K562 (cell line): ENCODE data around the gene TBC1D1. TPM values are rescaled to one million over a fixed set of nuclear protein-coding genes. Genes with fewer than 3 reads are reported as not detected.

Experiments
- ATAC-seq: fragments of 200-7000 bp; cut with Tn5 transposase; 3 replicates; pipeline ENCODE4 v1.9.1; 2020; ENCODE audit warnings: moderate library complexity
- BruUV-seq: library from RNA; stranded (reverse); fragments of 400-500 nt; replicated peaks from 2 replicates; lab custom pipeline; 2021; lab: Mats Ljungman, UMichigan
- CTCF ChIA-PET: fragments of 300-600 bp; formaldehyde crosslinking; extraction: SDS; loops from one replicate; lab custom pipeline; 2021; ENCODE audit warnings: low intra/inter-chr PET ratio; lab: Yijun Ruan, JAX
- POLR2A ChIA-PET: fragments of 300-600, 350-650 bp; sonication (Branson Sonifier 250); formaldehyde crosslinking; extraction: SDS; loops from one replicate; lab custom pipeline; 2021; ENCODE audit warnings: antibody characterized with exemption, inconsistent platforms; lab: Yijun Ruan, JAX
- DNase-seq, 4 experiments: peaks; one replicate each; pipeline versions ENCODE4 v3.0.0 to v3.0.0-alpha.2; 2011 to 2018; ENCODE audit warnings: low spot score in 3 of 4, mixed read lengths in 3 of 4; ENCODE audit errors: extremely low read depth in 1 of 4
- FAIRE-seq: peaks from 2 replicates; lab custom pipeline; 2011; peaks lifted over from hg19 to GRCh38; lab: Jason Lieb, UNC
- H2AFZ ChIP-seq: 2 replicates; pipeline ENCODE4 v1.6.0; 2011; ENCODE audit warnings: low read depth, low read length, control low read depth, inconsistent platforms
- H3K27ac ChIP-seq: fragments of 200-600 bp; 3 replicates; pipeline ENCODE4 v1.8.0; 2011; ENCODE audit warnings: low read depth, mild to moderate bottlenecking, control low read depth, inconsistent platforms, low read length, moderate library complexity, mixed read lengths; ENCODE audit errors: extremely low read depth
- H3K27me3 ChIP-seq, 2 experiments: fragments of 300-600 bp in 1 of 2; 2 replicates in 1 of 2; 3 replicates in 1 of 2; pipeline versions ENCODE4 v1.6.0 to v1.8.0; 2011; ENCODE audit warnings: inconsistent platforms in 2 of 2, low read length in 2 of 2, mild to moderate bottlenecking in 1 of 2, mixed read lengths in 1 of 2, moderate library complexity in 1 of 2; ENCODE audit not compliant: control insufficient read depth in 2 of 2, insufficient read depth in 2 of 2
- H3K36me3 ChIP-seq: fragments of 300-600 bp; 3 replicates; pipeline ENCODE4 v1.8.0; 2011; ENCODE audit warnings: mild to moderate bottlenecking, low read length, inconsistent platforms; ENCODE audit not compliant: control insufficient read depth, insufficient read depth
- H3K4me1 ChIP-seq, 2 experiments: fragments of 200-600 bp in 1 of 2; replicated peaks in 1 of 2; 2 replicates in 1 of 2; 3 replicates in 1 of 2; pipeline versions ENCODE4 v1.5.1 to v1.8.0; 2011; ENCODE audit warnings: inconsistent platforms in 2 of 2, low read length in 2 of 2, mild to moderate bottlenecking in 1 of 2, mixed read lengths in 1 of 2, moderate library complexity in 1 of 2; ENCODE audit not compliant: control insufficient read depth in 2 of 2, insufficient read depth in 2 of 2
- H3K4me2 ChIP-seq: 2 replicates; pipeline ENCODE4 v1.6.1; 2011; ENCODE audit warnings: low read length, control low read depth, inconsistent platforms, mixed read lengths; ENCODE audit not compliant: insufficient read depth
- H3K4me3 ChIP-seq: fragments of 200-600 bp; sonication (generic), shearing (Covaris generic); 2 replicates; pipeline ENCODE4 v1.5.1; 2016; ENCODE audit warnings: control low read depth, inconsistent platforms
- H3K79me2 ChIP-seq: fragments of 200-600 bp; 3 replicates; pipeline ENCODE4 v1.8.0; 2011; ENCODE audit warnings: low read length, inconsistent platforms; ENCODE audit not compliant: control insufficient read depth, insufficient read depth
- H3K9ac ChIP-seq, 2 experiments: 2 replicates each; pipeline versions ENCODE4 v1.6.0 to v1.6.1; 2011; ENCODE audit warnings: low read depth in 2 of 2, low read length in 2 of 2, control low read depth in 1 of 2, inconsistent platforms in 1 of 2, mild to moderate bottlenecking in 1 of 2, mixed read lengths in 1 of 2; ENCODE audit not compliant: insufficient read depth in 1 of 2
- H3K9me1 ChIP-seq: one replicate; pipeline ENCODE4 v1.6.0; 2011; ENCODE audit warnings: inconsistent platforms, mild to moderate bottlenecking, low read length, moderate library complexity; ENCODE audit not compliant: control insufficient read depth, insufficient read depth
- H3K9me3 ChIP-seq: replicated peaks from 2 replicates; pipeline ENCODE4 v1.5.1; 2011; ENCODE audit warnings: low read depth, low read length, inconsistent platforms; ENCODE audit not compliant: control insufficient read depth, insufficient read depth
- H4K20me1 ChIP-seq: replicated peaks from 2 replicates; pipeline ENCODE4 v1.6.1; 2011; ENCODE audit warnings: low read length, inconsistent platforms, mixed read lengths; ENCODE audit not compliant: control insufficient read depth, insufficient read depth
- EHMT2 ChIP-seq: fragments of 450-650 bp; IDR thresholded peaks from 2 replicates; pipeline ENCODE4 v1.6.1; 2018; ENCODE audit warnings: antibody characterized with exemption
- FOXK2 ChIP-seq, 2 experiments: fragments of 450-650 bp; IDR thresholded peaks in 1 of 2; conservative IDR thresholded peaks in 1 of 2; 2 replicates each; pipeline ENCODE4 v1.6.1; 2016; ENCODE audit warnings: low read depth in 2 of 2, mild to moderate bottlenecking in 1 of 2
- HNRNPK ChIP-seq: fragments of 200-400 bp; formaldehyde crosslinking; IDR thresholded peaks from one replicate; pipeline ENCODE4 v1.6.1; 2018; ENCODE audit warnings: mild to moderate bottlenecking, low read depth, low read length; ENCODE audit not compliant: poor library complexity, severe bottlenecking
- JUN ChIP-seq, 2 experiments: sonication (generic) in 1 of 2; formaldehyde crosslinking in 1 of 2; IDR thresholded peaks; 2 replicates each; pipeline versions ENCODE4 v1.6.1 to v1.8.0; 2012 to 2022; ENCODE audit warnings: borderline replicate concordance in 2 of 2, mild to moderate bottlenecking in 2 of 2, improper control_type of control experiment in 1 of 2, low read depth in 1 of 2, low read length in 1 of 2, missing genetic modification reagents in 1 of 2
- LEF1 ChIP-seq: fragments of 450-650 bp; IDR thresholded peaks from 2 replicates; pipeline ENCODE4 v1.6.1; 2016; ENCODE audit warnings: mild to moderate bottlenecking
- SMAD1 ChIP-seq: fragments of 150-350 bp; IDR thresholded peaks from 2 replicates; pipeline ENCODE4 v1.6.1; 2014; ENCODE audit warnings: low read length, low read depth; ENCODE audit not compliant: partially characterized antibody
- SUPT5H ChIP-seq: fragments of 450-650 bp; IDR thresholded peaks from 2 replicates; pipeline ENCODE4 v1.6.1; 2016
- WGBS: fragments of 100-300 bp; shearing (Covaris generic); methylation state at CpG from one replicate; pipeline ENCODE4 v1.1.6; 2016; ENCODE audit warnings: low coverage, mixed read lengths; ENCODE audit not compliant: insufficient coverage; ENCODE audit errors: missing lambda C conversion rate; 5-methylcytosine and 5-hydroxymethylcytosine counted together
- in situ Hi-C: fragments of 300-500 bp; cut with MboI; formaldehyde crosslinking; loops from 4 replicates; pipeline ENCODE4 v1.15.0; 2018; ENCODE audit warnings: inconsistent platforms, mixed read lengths
- intact Hi-C: fragments of 100-400 bp; cut with micrococcal nuclease; formaldehyde crosslinking; loops from 2 replicates; pipeline ENCODE4 v1.14.2; 2022
- polyA plus RNA-seq, 8 experiments: library from polyadenylated mRNA; depleted of rRNA in 4 of 8; stranded (reverse) in 5 of 8; unstranded in 3 of 8; fragments of >200 nt; fragmentation: Nextera tagmentation in 2 of 8; fragmentation: Illumina TruSeq in 1 of 8; extraction: Ambion mirVana in 2 of 8; extraction: Trizol in 1 of 8; gene quantifications; 2 replicates each; pipeline versions ENCODE4 v1.2.1 to v1.2.3, GENCODE V29; 2011 to 2014; ENCODE audit warnings: inconsistent platforms in 1 of 8, missing spikeins in 1 of 8
- total RNA-seq, 7 experiments: library from RNA; depleted of rRNA in 6 of 7; stranded (reverse); fragments of >200 nt in 6 of 7; fragmentation: Illumina TruSeq in 2 of 7; extraction: Trizol in 2 of 7; gene quantifications; 2 replicates each; pipeline versions ENCODE4 v1.2.1 to v1.2.3, GENCODE V29; 2011 to 2021; ENCODE audit warnings: low replicate concordance in 1 of 7

Gene TBC1D1
- total and polyA plus RNA-seq, 9 of the 15 experiments (the other 6 are each of a cell fraction or from before 2014, with no cell fraction given), result 0.59 to 14.2 (median 8.8) TPM

DNA sequence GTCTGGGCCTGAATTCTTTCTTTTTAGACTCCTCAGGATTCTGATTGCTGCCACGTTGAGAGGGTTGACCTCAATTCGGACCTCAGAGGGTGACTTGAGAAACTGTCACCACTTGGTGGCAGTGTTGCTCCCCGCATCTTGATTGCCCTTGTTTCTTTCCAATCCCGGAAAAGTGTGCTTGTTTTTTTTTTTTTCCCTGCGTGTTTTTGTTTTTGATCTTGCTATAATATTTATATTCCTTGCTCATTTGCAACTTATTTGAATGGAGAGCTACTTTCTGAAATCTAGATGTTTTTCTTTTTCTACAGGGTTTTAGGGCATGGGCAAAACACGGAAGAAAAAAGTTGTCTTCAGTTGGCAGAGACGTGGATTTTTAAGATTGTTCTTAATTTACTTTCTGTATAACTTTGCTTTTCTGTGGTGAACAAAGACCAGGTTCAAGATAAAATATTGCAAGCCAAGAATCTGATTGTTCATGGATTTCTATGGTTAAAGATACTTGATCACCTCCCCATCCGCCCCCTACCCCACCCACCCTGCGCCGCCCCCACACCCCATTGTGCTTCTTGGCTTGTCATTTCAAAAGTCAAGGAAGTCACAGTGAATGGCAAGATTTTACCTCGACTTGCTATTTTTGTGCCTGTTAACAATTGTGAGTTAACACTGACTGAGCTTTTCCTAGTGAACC is 171.3 kb downstream of the TBC1D1 start (continued):
- TF ChIP-seq LEF1 (no peak), FOXK2 (conservative IDR thresholded peaks at IDR 0.05 in 1 of 2, IDR thresholded peaks at IDR 0.05 in 1 of 2; ENCODE audit: low read depth in 2 of 2) (peak; percentile 89 to 90)

DNA sequence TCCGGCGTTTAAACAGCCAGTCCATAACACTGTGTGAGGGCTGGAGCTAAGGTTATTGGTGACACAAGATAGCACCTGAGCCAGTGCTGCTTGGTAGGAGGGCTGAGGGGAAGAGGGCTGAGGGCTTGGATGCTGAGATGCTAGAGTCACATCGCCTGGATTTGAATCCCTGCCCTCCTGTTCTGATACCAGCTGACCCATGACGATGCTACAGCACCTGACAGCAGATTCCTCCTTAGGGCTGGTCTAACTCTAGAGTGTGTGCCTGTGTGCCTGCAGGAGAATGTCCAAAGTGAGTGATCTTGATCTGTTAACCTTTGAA is 171.9 kb downstream of the TBC1D1 start:
- H3K9ac ChIP-seq, result no peak overlapping the region
- no peaks in the 10 kb centered on the region for H3K9me3 ChIP-seq
- peaks cover 4 to 10% of the 10 kb centered on the region in 2 experiments; a peak in 2 of 5 replicates for H3K4me1 ChIP-seq
- CTCF ChIA-PET, result interaction anchor here (0.6 to 2.7 kb wide), 7 partner anchors 14 to 720 kb away, joined by 3 to 20 read pairs (median 5); partner anchors contain the start of gene TLR10
- ATAC-seq (peak; percentile 62), FAIRE-seq (no peak), DNase-seq (no peak)
- peak overlapping the region; percentile 82 for H2AFZ ChIP-seq
- H4K20me1 ChIP-seq, result no peaks in the 10 kb centered on the region
- H3K4me2 ChIP-seq, result no peak overlapping the region
- in situ Hi-C loops, result loop anchor here (5.0 to 25.0 kb wide), 2 partner anchors 670 to 1075 kb away; no protein-coding TSS in a partner anchor
- no peak overlapping the region for H3K27ac ChIP-seq
- no peak overlapping the region for H3K4me3 ChIP-seq
- 52% methylated on average over 4 of the region's 4 CpGs for WGBS
- no peaks in the 10 kb centered on the region for H3K79me2 ChIP-seq
- POLR2A ChIA-PET, result no interaction called here
- H3K27me3 ChIP-seq, result peaks cover 2 to 6% of the 10 kb centered on the region in 2 experiments; a peak in 3 of 5 replicates
- intact Hi-C loops, result loop anchor here (1.0 to 10.0 kb wide), 6 partner anchors 322 to 1072 kb away; partner anchors contain the start of genes TLR10 and TLR6
- TF ChIP-seq JUN (IDR thresholded peaks at IDR 0.05; ENCODE audit: borderline replicate concordance, low read depth, low read length) (no peak), JUN (CRISPR knock-in tag; IDR thresholded peaks at IDR 0.05; ENCODE audit: borderline replicate concordance) (no peak), SUPT5H (no peak), SMAD1 (no peak), HNRNPK (no peak), EHMT2 (no peak)
- no peaks in the 10 kb centered on the region for H3K9me1 ChIP-seq
- no peaks in the 10 kb centered on the region for H3K36me3 ChIP-seq
- BruUV-seq, result no TSS peak
